ENCODE results near the gene POC1B.

- TF ChIP-seq POLR2AphosphoS5 (IDR thresholded peaks at IDR 0.05; ENCODE audit: insufficient read depth, low read depth, low read length) (no peak), CTCF (IDR thresholded peaks at IDR 0.05; ENCODE audit: extremely low read depth in 1 of 2, insufficient read depth in 1 of 2, low read depth in 1 of 2, low read length in 2 of 2) (no peak), EZH2 (IDR thresholded peaks at IDR 0.05; ENCODE audit: borderline replicate concordance, low read depth, low read length, severe bottlenecking) (no peak), POLR2A (IDR thresholded peaks at IDR 0.05; ENCODE audit: low read depth, low read length) (no peak), JUN (IDR thresholded peaks at IDR 0.05; ENCODE audit: borderline replicate concordance, insufficient read depth, insufficient read length, low read depth) (no peak)
- TF ChIP-seq, protein P1, sequence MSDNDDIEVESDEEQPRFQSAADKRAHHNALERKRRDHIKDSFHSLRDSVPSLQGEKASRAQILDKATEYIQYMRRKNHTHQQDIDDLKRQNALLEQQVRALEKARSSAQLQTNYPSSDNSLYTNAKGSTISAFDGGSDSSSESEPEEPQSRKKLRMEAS (IDR thresholded peaks at IDR 0.05; ENCODE audit: insufficient read depth, insufficient read length): no peak
Observed at GRCh38 chr12:89499857-89500256, 26.0 kb downstream of the POC1B start.

Data from endothelial cell of umbilical vein (primary cell).